Measurements from ENCODE around the gene SEBOX. TPM values are rescaled to one million over a fixed set of nuclear protein-coding genes. Genes with fewer than 3 reads are reported as not detected.

SEBOX gene
- total and polyA plus RNA-seq, 3 donors from 2014 or later, result not detected

- Histone ChIP-seq H3K27me3 (no peaks in the 10 kb centered on the region), H3K9me3 (no peaks in the 10 kb centered on the region), H3K4me3 (no peak overlapping the region), H3K36me3 (ENCODE audit: low read depth, missing control alignments) (no peaks in the 10 kb centered on the region), H3K4me1 (no peaks in the 10 kb centered on the region), H3K27ac (no peak overlapping the region)
- TF ChIP-seq POLR2A (IDR thresholded peaks at IDR 0.05), result no peak
- TF ChIP-seq, protein P1, sequence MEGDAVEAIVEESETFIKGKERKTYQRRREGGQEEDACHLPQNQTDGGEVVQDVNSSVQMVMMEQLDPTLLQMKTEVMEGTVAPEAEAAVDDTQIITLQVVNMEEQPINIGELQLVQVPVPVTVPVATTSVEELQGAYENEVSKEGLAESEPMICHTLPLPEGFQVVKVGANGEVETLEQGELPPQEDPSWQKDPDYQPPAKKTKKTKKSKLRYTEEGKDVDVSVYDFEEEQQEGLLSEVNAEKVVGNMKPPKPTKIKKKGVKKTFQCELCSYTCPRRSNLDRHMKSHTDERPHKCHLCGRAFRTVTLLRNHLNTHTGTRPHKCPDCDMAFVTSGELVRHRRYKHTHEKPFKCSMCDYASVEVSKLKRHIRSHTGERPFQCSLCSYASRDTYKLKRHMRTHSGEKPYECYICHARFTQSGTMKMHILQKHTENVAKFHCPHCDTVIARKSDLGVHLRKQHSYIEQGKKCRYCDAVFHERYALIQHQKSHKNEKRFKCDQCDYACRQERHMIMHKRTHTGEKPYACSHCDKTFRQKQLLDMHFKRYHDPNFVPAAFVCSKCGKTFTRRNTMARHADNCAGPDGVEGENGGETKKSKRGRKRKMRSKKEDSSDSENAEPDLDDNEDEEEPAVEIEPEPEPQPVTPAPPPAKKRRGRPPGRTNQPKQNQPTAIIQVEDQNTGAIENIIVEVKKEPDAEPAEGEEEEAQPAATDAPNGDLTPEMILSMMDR (IDR thresholded peaks at IDR 0.05), result no peak
- intact Hi-C loops (cut with DNase I; ENCODE audit: low total_unique reads), result no loop called here
- DNase-seq, result peak; percentile 9
- 86 to 87% methylated on average over 9 of the region's 9 CpGs for WGBS, 2 donors
Measured at GRCh38 chr17:28327031-28327607, 37.9 kb downstream of the SEBOX start.

DNA sequence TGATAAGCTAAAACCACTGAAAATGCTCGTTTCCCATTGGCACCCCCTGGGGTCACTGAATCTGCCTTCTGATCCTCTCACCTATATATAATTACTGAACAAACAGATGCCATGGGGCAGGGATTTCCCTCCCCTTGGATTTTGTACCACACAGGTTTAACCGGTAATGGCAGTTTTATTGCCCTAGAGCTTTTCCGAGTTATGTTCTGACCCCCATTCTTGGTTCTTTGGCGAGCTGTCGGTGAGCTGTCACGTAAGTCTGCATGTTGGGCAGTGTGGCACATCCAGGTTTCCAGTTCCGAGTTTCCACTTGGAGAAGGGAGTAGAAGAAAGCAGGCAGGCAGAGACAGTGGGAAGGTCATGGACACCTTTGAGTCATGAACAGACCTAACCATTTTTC lies 38.9 kb downstream of the SEBOX start:
- Histone ChIP-seq H3K27me3 (no peaks in the 10 kb centered on the region), H3K4me3 (no peak overlapping the region), H3K27ac (no peak overlapping the region), H3K4me1 (no peaks in the 10 kb centered on the region), H3K9me3 (no peaks in the 10 kb centered on the region), H3K36me3 (ENCODE audit: low read depth, missing control alignments) (no peaks in the 10 kb centered on the region)
- WGBS, 2 donors, result 80 to 81% methylated on average over 7 of the region's 7 CpGs
- intact Hi-C loops (cut with DNase I; ENCODE audit: low total_unique reads), result no loop called here
- DNase-seq, result peak; percentile 12
- TF ChIP-seq, protein P1 (IDR thresholded peaks at IDR 0.05), result no peak
- no peak for TF ChIP-seq POLR2A (IDR thresholded peaks at IDR 0.05)

DNA sequence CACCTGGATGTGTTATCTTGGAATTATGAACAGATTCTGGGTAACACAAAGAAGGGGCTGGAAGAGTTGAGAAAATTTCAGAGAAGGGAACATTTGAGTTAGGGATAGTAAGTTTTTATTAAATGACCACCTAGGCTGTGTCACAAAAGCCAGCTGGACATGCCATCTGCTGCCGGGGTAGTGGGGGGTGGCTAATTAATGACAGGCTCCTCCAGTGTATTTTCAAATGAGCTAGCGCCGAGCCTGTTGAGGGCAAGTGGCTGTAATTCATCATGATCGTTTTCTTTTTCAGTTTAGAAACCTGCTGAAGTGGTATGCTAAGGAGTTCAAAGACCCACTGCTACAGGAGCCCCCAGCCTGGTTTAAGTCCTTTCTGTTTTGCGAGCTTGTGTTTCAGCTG lies 39.8 kb downstream of the SEBOX start:
- Histone ChIP-seq H3K27ac (no peak overlapping the region), H3K4me1 (peaks cover 3% of the 10 kb centered on the region), H3K36me3 (ENCODE audit: low read depth, missing control alignments) (no peaks in the 10 kb centered on the region), H3K27me3 (no peaks in the 10 kb centered on the region), H3K4me3 (no peak overlapping the region), H3K9me3 (no peaks in the 10 kb centered on the region)
- intact Hi-C loops (cut with DNase I; ENCODE audit: low total_unique reads), result no loop called here
- TF ChIP-seq, protein P1 (IDR thresholded peaks at IDR 0.05), result no peak
- TF ChIP-seq POLR2A (IDR thresholded peaks at IDR 0.05), result no peak
- WGBS, 2 donors, result 66 to 85% methylated on average over 5 of the region's 5 CpGs
- DNase-seq, result no peak

DNA sequence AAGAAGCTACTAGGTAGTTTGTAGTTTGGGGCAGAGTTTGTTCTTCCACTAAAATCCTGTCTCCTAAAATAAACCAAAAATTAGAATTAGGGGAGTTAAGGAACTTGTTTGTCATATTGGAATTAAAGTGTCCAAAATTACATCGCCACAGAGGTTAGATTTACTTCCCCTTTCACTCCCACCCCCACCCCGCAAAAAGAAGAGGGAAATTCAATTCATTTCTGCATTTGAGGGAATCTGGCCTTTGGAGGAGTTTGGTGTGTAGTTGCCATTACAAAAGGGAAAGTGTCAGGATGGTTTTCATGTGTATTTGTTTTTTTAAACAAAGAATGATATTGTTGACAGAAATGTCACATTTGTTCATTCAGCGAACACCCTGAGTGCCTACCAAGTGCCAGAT lies 40.2 kb downstream of the SEBOX start:
- Histone ChIP-seq H3K4me1 (peaks cover 7% of the 10 kb centered on the region), H3K27ac (no peak overlapping the region), H3K36me3 (ENCODE audit: low read depth, missing control alignments) (no peaks in the 10 kb centered on the region), H3K27me3 (no peaks in the 10 kb centered on the region), H3K9me3 (no peaks in the 10 kb centered on the region), H3K4me3 (no peak overlapping the region)
- 85 to 90% methylated on average over 3 of the region's 3 CpGs for WGBS, 2 donors
- intact Hi-C loops (cut with DNase I; ENCODE audit: low total_unique reads), result no loop called here
- TF ChIP-seq, protein P1 (IDR thresholded peaks at IDR 0.05), result no peak
- TF ChIP-seq POLR2A (IDR thresholded peaks at IDR 0.05), result no peak
- DNase-seq, result no peak

- no peak overlapping the region for H3K4me3 ChIP-seq
- H3K27me3 ChIP-seq, result no peaks in the 10 kb centered on the region
- no peak for TF ChIP-seq POLR2A (IDR thresholded peaks at IDR 0.05)
- TF ChIP-seq, protein P1 (IDR thresholded peaks at IDR 0.05), result no peak
- peaks cover 11% of the 10 kb centered on the region for H3K4me1 ChIP-seq
- peak; percentile 11 for DNase-seq
- H3K36me3 ChIP-seq (ENCODE audit: low read depth, missing control alignments), result no peaks in the 10 kb centered on the region
- H3K27ac ChIP-seq, result no peak overlapping the region
- intact Hi-C loops (cut with DNase I; ENCODE audit: low total_unique reads), result no loop called here
- no peaks in the 10 kb centered on the region for H3K9me3 ChIP-seq
- WGBS, 2 donors, result 73 to 80% methylated on average over 5 of the region's 5 CpGs
Measured at GRCh38 chr17:28324267-28324745, 40.7 kb downstream of the SEBOX start.

All from testis (tissue), 3 donors.